GM18511 (cell line): ENCODE measurements around the gene ACTN3.
A peak's percentile ranks its signal among the peaks of the same experiment; 100 is the strongest.
"Not testable (repeated sequence)": the region's sequence is repeated elsewhere in the genome, so short reads cannot be mapped to it uniquely, and the experiment has no call there.

Experiments
- ATAC-seq: cut with Tn5 transposase; IDR thresholded peaks from one replicate; pipeline ENCODE4 v1.9.1; 2021; ENCODE audit warnings: mild to moderate bottlenecking, moderate library complexity; ENCODE audit not compliant: unreplicated experiment

Gene ACTN3

DNA sequence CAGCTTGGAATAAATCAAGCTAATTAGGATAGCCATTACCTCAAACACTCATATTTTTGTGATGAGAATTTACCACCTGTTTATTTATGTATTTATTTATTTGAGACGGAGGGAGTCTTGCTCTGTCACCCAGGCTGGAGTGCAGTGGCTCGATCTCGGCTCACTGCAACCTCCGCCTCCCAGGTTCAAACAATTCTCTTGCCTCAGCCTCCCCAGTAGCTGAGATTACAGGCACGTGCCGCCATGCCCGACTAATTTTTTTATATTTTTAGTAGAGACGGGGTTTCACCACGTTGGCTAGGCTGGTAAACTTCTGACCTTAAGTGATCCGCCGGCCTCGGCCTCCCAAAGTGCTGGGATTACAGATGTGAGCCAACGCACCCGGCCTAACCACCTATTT is 1.8 kb upstream of the ACTN3 start:
- ATAC-seq, result not testable (repeated sequence)

- peak; percentile 85 for ATAC-seq
Observed at GRCh38 chr11:66545701-66546367, 869 bp upstream of the ACTN3 start, which contains the start of gene ZDHHC24. TSS of gene ZDHHC24 (minus strand) at chr11:66546048. CDS start at chr11:66546003, 45 bp downstream.

DNA sequence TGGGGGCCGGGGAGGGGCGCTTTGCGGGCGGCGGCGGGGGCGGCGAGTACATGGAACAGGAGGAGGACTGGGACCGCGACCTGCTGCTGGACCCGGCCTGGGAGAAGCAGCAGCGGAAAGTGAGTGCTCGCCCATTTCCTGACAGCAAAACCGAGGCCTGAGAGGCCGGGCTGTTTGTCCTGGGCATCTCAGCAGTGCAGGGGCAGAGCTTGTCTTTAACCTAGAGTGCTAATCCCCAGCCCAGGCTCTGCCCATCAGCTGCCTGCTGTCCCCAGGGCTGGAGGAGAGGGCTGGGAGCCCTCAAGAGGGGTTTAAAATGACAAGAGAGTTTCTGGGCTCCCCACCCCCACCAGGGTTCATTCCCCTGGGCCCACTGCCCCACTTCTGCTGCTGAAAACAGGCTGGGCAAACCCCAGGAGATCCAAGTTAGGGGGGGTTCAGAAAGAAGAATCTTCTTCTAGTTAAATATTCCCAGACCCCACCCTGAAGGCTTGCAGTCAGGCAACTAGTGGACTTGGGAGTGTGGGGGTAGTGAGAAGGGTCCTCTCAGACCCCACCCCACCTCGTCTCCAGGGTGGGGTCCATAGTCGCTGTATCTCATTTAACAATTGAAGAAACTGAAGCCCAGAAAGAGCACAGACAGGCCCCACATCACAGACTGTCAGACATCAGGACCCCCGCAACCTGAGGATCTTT is 411 bp downstream of the ACTN3 start:
- no peak for ATAC-seq

- no peak for ATAC-seq
Observed at GRCh38 chr11:66547662-66548009, 933 bp downstream of the ACTN3 start.

DNA sequence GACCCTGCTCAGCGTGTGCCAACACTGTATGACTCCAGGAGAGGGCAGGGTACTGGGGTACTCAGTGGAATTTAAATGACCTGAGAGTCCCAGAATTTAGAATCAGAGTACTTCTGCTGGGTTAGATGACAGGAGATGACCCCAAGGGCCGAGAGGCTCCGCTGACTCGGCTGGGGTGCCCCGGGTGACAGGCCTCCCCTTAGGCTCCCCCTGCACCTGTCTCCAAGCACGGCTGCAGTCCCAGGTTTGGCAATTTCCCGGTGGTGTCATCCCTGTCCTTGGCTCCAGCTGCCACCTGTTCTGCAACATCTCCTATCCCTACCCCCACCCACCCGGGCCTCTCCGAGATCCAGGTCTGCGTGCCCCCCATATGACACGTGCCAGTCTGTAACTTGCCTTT is 1.3 kb downstream of the ACTN3 start:
- ATAC-seq, result no peak

- ATAC-seq, result no peak
Observed at GRCh38 chr11:66548774-66549630, 2.3 kb downstream of the ACTN3 start.

- ATAC-seq, result no peak
Observed at GRCh38 chr11:66549696-66550095, 3.0 kb downstream of the ACTN3 start.

DNA sequence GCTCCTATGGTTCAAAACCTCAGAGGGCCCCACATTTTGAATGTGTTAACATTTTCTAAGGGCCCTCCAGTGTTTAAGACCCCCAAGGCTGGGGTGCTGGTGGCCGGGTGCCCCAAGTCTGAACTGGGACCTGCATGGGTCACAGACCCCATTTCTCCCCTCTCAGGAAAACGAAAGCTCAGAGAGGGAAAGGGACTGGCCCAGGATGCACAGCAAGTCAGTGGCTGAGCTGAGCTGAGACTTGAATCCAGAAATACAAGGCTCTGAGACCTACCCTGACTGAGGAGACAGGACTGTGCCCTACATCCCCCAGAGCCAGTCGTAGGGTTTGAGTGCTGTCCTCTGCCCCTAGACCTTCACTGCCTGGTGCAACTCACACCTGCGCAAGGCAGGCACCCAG is 4.2 kb downstream of the ACTN3 start:
- no peak for ATAC-seq

DNA sequence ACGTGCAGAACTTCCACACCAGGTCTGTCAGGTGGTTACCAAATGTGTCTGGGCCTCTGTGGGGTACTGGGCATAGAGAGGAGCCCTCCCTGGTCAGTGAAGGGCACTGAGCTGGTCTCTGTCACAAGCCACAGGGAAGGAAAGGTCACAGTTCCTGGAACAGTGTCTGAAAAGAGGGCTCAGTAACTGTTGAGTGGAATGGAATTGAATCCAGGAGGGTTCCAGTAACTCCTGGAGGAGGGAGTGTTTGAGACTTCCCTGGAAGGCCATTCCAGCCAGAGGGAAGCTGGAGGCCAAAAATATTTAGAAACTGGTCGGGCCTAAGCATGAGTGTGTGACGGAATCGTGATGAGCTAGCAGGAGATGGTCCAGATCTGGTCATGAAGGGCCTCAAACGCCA is 7.9 kb downstream of the ACTN3 start:
- ATAC-seq, result no peak

GRCh38 chr11:66555416-66555815 is 8.7 kb downstream of the ACTN3 start:
- no peak for ATAC-seq

GRCh38 chr11:66556086-66556485 is 9.4 kb downstream of the ACTN3 start:
- no peak for ATAC-seq

DNA sequence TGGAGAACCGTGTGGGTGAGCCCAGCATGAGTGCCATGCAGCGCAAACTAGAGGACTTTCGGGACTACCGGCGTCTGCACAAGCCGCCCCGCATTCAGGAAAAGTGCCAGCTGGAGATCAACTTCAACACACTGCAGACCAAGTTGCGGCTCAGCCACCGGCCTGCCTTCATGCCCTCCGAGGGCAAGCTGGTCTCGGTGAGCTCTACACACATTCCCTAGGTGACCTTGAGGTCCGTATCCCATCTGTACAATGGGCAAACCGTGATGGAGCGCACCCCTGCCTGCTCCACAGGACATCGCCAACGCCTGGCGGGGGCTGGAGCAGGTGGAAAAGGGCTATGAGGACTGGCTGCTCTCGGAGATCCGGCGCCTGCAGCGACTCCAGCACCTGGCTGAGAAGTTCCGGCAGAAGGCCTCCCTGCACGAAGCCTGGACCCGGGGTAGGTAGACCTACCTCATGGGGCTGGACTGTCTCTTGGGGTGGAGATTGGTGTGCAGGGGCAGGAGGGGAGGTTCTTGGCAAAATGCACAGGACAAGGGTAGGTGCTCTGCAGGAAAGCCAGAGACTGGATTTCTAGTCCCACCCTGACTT is 11.1 kb downstream of the ACTN3 start:
- ATAC-seq, result no peak

- no peak for ATAC-seq
Observed at GRCh38 chr11:66559142-66559865, 12.6 kb downstream of the ACTN3 start.

DNA sequence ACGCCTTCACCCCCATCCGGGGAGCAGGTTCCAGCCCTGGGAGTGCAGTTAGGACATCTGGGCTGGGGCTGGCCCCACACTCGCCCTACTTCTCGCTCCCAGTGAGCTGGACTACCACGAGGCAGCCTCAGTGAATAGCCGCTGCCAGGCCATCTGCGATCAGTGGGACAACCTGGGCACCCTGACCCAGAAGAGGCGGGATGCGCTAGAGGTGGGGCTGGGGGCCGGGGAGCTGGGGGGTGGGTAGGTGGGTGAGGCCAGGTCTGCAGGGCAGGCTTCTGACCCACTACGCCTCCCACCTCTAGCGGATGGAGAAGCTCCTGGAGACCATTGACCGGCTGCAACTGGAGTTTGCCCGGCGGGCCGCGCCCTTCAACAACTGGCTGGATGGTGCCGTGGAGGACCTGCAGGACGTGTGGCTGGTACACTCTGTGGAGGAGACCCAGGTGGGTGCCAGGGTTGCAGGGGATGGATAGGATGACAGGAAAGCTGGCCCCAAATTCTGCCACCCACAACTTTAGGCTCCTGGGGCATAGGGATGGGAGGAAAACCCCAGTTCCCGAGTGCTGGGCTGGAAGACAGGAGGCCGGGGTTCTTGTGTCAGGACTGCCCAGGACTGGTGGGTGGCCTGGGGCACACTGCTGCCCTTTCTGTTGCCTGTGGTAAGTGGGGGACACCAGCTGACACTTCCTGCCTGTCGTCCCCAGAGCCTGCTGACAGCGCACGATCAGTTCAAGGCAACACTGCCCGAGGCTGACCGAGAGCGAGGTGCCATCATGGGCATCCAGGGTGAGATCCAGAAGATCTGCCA is 13.4 kb downstream of the ACTN3 start:
- no peak for ATAC-seq

- no peak for ATAC-seq
Observed at GRCh38 chr11:66561178-66561974, 14.7 kb downstream of the ACTN3 start.

DNA sequence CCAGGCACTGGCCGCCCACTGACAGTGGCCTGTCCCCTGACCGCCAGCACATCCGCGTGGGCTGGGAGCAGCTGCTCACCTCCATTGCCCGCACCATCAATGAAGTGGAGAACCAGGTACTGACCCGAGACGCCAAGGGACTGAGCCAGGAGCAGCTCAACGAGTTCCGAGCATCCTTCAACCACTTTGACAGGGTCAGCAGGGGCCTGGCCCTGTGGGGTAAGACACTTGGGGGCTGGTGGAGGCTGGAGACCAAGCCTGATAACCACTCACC is 15.2 kb downstream of the ACTN3 start:
- no peak for ATAC-seq

DNA sequence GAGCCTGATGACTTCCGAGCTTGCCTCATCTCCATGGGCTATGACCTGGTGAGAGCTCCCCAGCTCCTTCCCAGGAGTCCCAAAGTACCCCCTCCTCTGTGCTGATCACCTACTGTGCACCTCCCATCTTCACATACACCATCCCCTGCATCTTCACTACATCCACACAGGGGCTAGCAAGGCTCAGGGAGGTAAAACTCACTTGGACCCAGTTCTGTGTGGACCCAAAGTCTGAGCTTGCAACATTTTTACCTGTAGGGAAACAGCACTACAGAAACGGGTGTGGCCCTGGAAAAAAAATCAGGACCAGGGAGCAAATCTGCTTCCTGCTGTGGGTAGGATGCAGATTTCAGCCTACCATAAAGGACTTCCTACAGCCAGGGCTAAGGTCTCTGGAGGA is 15.6 kb downstream of the ACTN3 start:
- no peak for ATAC-seq

- no peak for ATAC-seq
Observed at GRCh38 chr11:66562907-66563583, 16.3 kb downstream of the ACTN3 start.

- ATAC-seq, result no peak
Observed at GRCh38 chr11:66563832-66564231, 17.1 kb downstream of the ACTN3 start.
